Thyroid gland (tissue), 4 donors: ENCODE data around the gene DICER1.

Experiments
- POLR2A ChIP-seq, 2 donors: fragments of 450-650 bp; IDR thresholded peaks; one replicate each; pipeline ENCODE4 v1.6.1; 2017; ENCODE audit warnings: antibody characterized with exemption in 2 of 2, mild to moderate bottlenecking in 2 of 2, moderate library complexity in 1 of 2
- TF ChIP-seq, protein P1 (sequence below), 6 experiments: fragments of 200-600 bp in 3 of 6; fragments of 450-650 bp in 3 of 6; sonication (generic) in 3 of 6; IDR thresholded peaks; one replicate each; pipeline ENCODE4 v1.5.1; 2016 to 2019; ENCODE audit warnings: antibody characterized with exemption in 6 of 6, mild to moderate bottlenecking in 2 of 6, inconsistent platforms in 1 of 6, moderate library complexity in 1 of 6

DNA sequence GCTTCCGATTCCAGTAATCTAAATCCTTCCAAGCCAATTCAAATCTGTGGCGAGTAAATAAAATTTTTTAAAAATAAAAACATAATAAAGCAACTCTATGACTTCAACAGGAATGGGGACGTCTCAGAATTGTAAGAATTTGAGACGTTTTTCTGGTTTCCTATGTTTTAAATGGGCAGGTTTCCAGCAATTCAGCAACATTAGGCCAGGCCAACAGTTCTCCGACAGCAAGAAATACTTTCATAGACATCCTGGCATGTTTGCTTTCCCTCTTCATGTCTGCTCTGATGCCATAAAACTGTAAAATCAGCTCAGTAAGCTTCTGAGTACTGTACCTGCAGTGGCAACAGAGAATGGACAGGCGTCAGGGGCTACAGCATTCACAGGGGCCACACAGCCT is 35.8 kb upstream of the DICER1 start:
- TF ChIP-seq, protein P1, sequence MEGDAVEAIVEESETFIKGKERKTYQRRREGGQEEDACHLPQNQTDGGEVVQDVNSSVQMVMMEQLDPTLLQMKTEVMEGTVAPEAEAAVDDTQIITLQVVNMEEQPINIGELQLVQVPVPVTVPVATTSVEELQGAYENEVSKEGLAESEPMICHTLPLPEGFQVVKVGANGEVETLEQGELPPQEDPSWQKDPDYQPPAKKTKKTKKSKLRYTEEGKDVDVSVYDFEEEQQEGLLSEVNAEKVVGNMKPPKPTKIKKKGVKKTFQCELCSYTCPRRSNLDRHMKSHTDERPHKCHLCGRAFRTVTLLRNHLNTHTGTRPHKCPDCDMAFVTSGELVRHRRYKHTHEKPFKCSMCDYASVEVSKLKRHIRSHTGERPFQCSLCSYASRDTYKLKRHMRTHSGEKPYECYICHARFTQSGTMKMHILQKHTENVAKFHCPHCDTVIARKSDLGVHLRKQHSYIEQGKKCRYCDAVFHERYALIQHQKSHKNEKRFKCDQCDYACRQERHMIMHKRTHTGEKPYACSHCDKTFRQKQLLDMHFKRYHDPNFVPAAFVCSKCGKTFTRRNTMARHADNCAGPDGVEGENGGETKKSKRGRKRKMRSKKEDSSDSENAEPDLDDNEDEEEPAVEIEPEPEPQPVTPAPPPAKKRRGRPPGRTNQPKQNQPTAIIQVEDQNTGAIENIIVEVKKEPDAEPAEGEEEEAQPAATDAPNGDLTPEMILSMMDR (IDR thresholded peaks at IDR 0.05): no peak
- no peak for TF ChIP-seq POLR2A (IDR thresholded peaks at IDR 0.05)
